ENCODE data around the gene LARGE1. TPM values are rescaled to one million over a fixed set of nuclear protein-coding genes. Genes with fewer than 3 reads are reported as not detected.

Gene LARGE1
- total and polyA plus RNA-seq, 2 of the 8 experiments (the other 6 are each of a cell fraction or from before 2014, with no cell fraction given) = 43.7 to 83.0 TPM

- Histone ChIP-seq H3K27ac (ENCODE audit: low read depth, low read length) (no peak overlapping the region), H4K20me1 (replicated peaks in 1 of 2; ENCODE audit: control insufficient read depth in 1 of 2, insufficient read depth in 2 of 2, low read length in 2 of 2) (peaks cover 4 to 7% of the 10 kb centered on the region in 2 experiments), H4K5ac (ENCODE audit: insufficient read length, low read depth, low read length) (no peak overlapping the region), H3K18ac (ENCODE audit: extremely low read depth, low read length) (no peak overlapping the region), H3K14ac (ENCODE audit: insufficient read length) (no peak overlapping the region), H2BK15ac (ENCODE audit: low read length) (no peak overlapping the region), H3K23me2 (ENCODE audit: low read depth, low read length) (no peaks in the 10 kb centered on the region), H3K4me3 (ENCODE audit: extremely low read depth in 1 of 4, insufficient read depth in 2 of 4, low read depth in 3 of 4, low read length in 4 of 4) (no peak overlapping the region), H3K4ac (replicated peaks; ENCODE audit: insufficient read length, low read depth, low read length) (no peak overlapping the region), H3K9ac (replicated peaks in 1 of 4; ENCODE audit: extremely low read depth in 1 of 4, low read depth in 3 of 4, low read length in 3 of 4) (no peak overlapping the region), H2AFZ (ENCODE audit: low read length) (no peak overlapping the region), H2BK120ac (replicated peaks; ENCODE audit: low read depth, low read length) (no peak overlapping the region), H3K23ac (ENCODE audit: insufficient read length) (no peak overlapping the region), H2BK5ac (ENCODE audit: low read depth, low read length) (no peak overlapping the region), H4K91ac (replicated peaks; ENCODE audit: insufficient read length, low read length) (no peak overlapping the region), H3K56ac (replicated peaks; ENCODE audit: insufficient read length, low read depth, low read length) (no peak overlapping the region), H4K8ac (ENCODE audit: extremely low read depth, insufficient read depth, low read length) (no peak overlapping the region), H3K27me3 (replicated peaks in 1 of 4; ENCODE audit: control insufficient read depth in 3 of 4, extremely low read depth in 1 of 4, insufficient read depth in 3 of 4, low read length in 3 of 4) (no peaks in the 10 kb centered on the region), H3K79me2 (ENCODE audit: control insufficient read depth in 1 of 2, insufficient read depth in 2 of 2, low read length in 2 of 2) (no peaks in the 10 kb centered on the region), H2BK20ac (ENCODE audit: low read length) (no peak overlapping the region), H3K9me3 (ENCODE audit: insufficient read depth in 2 of 2, low read depth in 1 of 2, low read length in 1 of 2) (no peaks in the 10 kb centered on the region), H3K36me3 (ENCODE audit: control insufficient read depth in 2 of 4, insufficient read depth in 4 of 4, low read length in 3 of 4) (no peaks in the 10 kb centered on the region), H2BK12ac (ENCODE audit: low read depth, low read length) (no peak overlapping the region), H3K79me1 (ENCODE audit: low read depth, low read length) (peaks cover 2% of the 10 kb centered on the region; the same call in 1 of the 2 replicates), H3K4me2 (ENCODE audit: insufficient read depth in 1 of 2, low read depth in 2 of 2, low read length in 2 of 2) (no peak overlapping the region), H2AK5ac (ENCODE audit: low read depth, low read length) (no peak overlapping the region), H3K4me1 (replicated peaks in 1 of 4; ENCODE audit: control insufficient read depth in 3 of 4, insufficient read depth in 4 of 4, low read length in 3 of 4) (peaks cover 3 to 10% (median 6%) of the 10 kb centered on the region in 4 experiments; a peak in 5 of 7 replicates)
- CTCF ChIA-PET (ENCODE audit: partially characterized antibody) = interaction anchor here (0.7 kb wide), 2 partner anchors 13 to 32 kb away, joined by 3 read pairs; no protein-coding TSS in a partner anchor
- POLR2A ChIA-PET (ENCODE audit: partially characterized antibody) = no interaction called here
- DNase-seq (ENCODE audit: low read depth in 1 of 2, low spot score in 2 of 2) = no peak
- no peak for FAIRE-seq
- 89% methylated on average over 9 of the region's 9 CpGs; no CpG with 5 or more reads in 1 of the 2 experiments for WGBS, 2 experiments (ENCODE audit: extremely low coverage in 1 of 2, insufficient coverage in 1 of 2, insufficient read length in 1 of 2, insufficient replicate concordance in 2 of 2, low coverage in 1 of 2, low lambda C conversion rate in 2 of 2, missing lambda C conversion rate in 1 of 2)
- TF ChIP-seq ZNF274 (IDR thresholded peaks at IDR 0.05; ENCODE audit: borderline replicate concordance, extremely low read depth, low read length) = no peak
- no peak for TF ChIP-seq POU5F1 (IDR thresholded peaks at IDR 0.05; ENCODE audit: low read depth, low read length)
- TF ChIP-seq NRF1 (IDR thresholded peaks at IDR 0.05; ENCODE audit: low read depth, low read length) = no peak
- no peak for TF ChIP-seq ASH2L (IDR thresholded peaks at IDR 0.05; ENCODE audit: low read length)
- TF ChIP-seq CBX8 (IDR thresholded peaks at IDR 0.05; ENCODE audit: borderline replicate concordance, low read depth, low read length) = no peak
- no peak for TF ChIP-seq PHF8 (conservative IDR thresholded peaks at IDR 0.05; ENCODE audit: low read depth, low read length)
- no peak for TF ChIP-seq RNF2 (IDR thresholded peaks at IDR 0.05; ENCODE audit: borderline replicate concordance, low read depth, low read length, missing control alignments, poor library complexity, severe bottlenecking)
- TF ChIP-seq CTCF (IDR thresholded peaks at IDR 0.05; ENCODE audit: control extremely low read depth in 1 of 3, insufficient read depth in 1 of 3, low read depth in 1 of 3, low read length in 3 of 3) = no peak
- no peak for TF ChIP-seq SIX5 (IDR thresholded peaks at IDR 0.05; ENCODE audit: low read depth, low read length)
Observed at GRCh38 chr22:33472462-33473344, 447.6 kb downstream of the LARGE1 start.
